Neural cell (in vitro differentiated cells): Measurements from ENCODE around the gene PKP2.
"Not testable (repeated sequence)": the region's sequence is repeated elsewhere in the genome, so short reads cannot be mapped to it uniquely, and the experiment has no call there.

Experiments used
- CTCF ChIP-seq: fragments of 450-650 bp; IDR thresholded peaks from 2 replicates; pipeline ENCODE4 v1.5.1; 2014; ENCODE audit warnings: antibody characterized with exemption, mild to moderate bottlenecking, moderate library complexity; ENCODE audit not compliant: poor library complexity, severe bottlenecking
- POLR2AphosphoS5 ChIP-seq: IDR thresholded peaks from 2 replicates; pipeline ENCODE4 v1.6.1; 2012
- REST ChIP-seq: IDR thresholded peaks from 2 replicates; pipeline ENCODE4 v1.6.1; 2012; ENCODE audit warnings: borderline replicate concordance

- TF ChIP-seq CTCF, REST, POLR2AphosphoS5: not testable (repeated sequence)
Observed at GRCh38 chr12:32872416-32872815, 24.2 kb downstream of the PKP2 start.
